ENCODE results near the gene TMC5.

DNA sequence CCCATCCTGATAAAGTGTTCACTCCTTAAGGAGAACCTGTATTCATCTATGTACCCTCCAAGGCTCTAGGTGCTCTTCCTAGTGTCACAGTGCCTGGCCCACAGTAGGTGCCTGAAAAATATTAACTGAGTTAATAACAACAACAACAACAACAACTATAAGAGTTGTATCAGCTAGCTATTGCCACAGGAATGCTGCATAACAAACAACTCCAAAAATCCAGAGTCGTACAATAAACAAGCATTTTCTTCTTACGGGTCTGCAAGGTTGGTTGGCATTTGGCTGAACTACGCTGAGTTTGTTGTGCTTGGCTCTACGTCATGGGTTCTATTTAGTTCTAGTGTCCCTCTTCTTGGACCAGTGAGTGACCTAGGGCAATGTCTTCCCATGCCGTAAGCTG is 29.2 kb downstream of the TMC5 start:
- TF ChIP-seq TAF1 (IDR thresholded peaks at IDR 0.05; ENCODE audit: borderline replicate concordance, low read depth, low read length) (no peak), RAD21 (IDR thresholded peaks at IDR 0.05; ENCODE audit: low read length) (no peak), MXI1 (IDR thresholded peaks at IDR 0.05; ENCODE audit: low read depth, low read length) (no peak), NRF1 (IDR thresholded peaks at IDR 0.05; ENCODE audit: low read depth, low read length) (no peak)
- TF ChIP-seq, protein P1, sequence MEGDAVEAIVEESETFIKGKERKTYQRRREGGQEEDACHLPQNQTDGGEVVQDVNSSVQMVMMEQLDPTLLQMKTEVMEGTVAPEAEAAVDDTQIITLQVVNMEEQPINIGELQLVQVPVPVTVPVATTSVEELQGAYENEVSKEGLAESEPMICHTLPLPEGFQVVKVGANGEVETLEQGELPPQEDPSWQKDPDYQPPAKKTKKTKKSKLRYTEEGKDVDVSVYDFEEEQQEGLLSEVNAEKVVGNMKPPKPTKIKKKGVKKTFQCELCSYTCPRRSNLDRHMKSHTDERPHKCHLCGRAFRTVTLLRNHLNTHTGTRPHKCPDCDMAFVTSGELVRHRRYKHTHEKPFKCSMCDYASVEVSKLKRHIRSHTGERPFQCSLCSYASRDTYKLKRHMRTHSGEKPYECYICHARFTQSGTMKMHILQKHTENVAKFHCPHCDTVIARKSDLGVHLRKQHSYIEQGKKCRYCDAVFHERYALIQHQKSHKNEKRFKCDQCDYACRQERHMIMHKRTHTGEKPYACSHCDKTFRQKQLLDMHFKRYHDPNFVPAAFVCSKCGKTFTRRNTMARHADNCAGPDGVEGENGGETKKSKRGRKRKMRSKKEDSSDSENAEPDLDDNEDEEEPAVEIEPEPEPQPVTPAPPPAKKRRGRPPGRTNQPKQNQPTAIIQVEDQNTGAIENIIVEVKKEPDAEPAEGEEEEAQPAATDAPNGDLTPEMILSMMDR (IDR thresholded peaks at IDR 0.05), result no peak

Measured in SK-N-SH (cell line).